ENCODE results near the gene TRAPPC2L.

TRAPPC2L gene, protein sequence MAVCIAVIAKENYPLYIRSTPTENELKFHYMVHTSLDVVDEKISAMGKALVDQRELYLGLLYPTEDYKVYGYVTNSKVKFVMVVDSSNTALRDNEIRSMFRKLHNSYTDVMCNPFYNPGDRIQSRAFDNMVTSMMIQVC

DNA sequence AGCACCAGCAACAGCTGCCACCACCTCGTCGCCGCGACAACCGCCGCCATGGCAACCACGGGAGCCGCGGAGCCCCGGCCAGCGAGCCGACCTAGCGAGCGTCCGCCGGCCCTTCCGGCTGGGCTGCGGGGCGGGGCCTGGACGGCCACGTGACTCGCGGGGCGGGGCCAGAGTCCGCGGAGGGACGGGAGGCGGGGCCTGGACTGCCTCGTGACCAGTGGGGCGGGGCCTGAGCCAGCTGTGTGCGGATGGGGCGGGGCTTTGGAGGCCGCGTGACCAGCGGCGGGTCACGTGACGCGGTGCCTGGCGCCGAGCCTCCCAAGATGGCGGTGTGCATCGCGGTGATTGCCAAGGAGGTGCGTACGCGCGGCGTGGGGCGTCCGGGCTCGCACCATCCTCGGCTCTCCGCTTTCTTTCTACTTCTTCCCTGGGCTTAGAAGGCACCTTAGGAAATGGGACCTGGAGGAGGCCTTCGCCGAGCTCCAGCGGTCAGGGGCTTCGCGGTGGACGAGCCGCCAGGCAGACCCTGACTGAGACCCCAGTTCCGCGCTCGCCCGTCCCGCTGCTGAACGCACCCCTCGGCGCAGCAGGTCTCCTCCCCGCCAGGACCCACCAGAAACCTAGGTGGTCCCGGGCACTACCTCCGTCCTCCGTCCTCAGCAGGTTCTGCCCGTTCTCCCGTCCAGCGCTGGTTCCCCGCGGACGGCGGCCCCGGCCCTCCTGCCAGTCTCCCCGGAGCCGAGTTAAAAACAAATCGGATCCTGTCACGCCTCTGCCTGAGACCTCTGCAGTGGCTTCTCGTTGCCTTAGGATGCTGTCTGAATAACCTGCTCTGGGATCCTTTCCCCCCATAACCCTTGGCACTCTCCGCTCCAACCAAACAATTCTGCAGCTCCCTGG is at the start of gene TRAPPC2L, which contains the start of gene GALNS:
TSS of gene TRAPPC2L (plus strand) at position 300 of the 900 bp plus-strand sequence. CDS start at position 324, 24 bp downstream.
TSS of gene GALNS (minus strand) at position 120 of the 900 bp plus-strand sequence. CDS start at position 50, 70 bp downstream.
- DNase-seq = peak; percentile 95

GRCh38 chr16:88807142-88807625 is 49.7 kb upstream of the TRAPPC2L start:
- DNase-seq = no peak

GRCh38 chr16:88807626-88808453 is 49.1 kb upstream of the TRAPPC2L start:
- no peak for DNase-seq

- DNase-seq = no peak
Observed at GRCh38 chr16:88809068-88809675, 47.8 kb upstream of the TRAPPC2L start.

DNA sequence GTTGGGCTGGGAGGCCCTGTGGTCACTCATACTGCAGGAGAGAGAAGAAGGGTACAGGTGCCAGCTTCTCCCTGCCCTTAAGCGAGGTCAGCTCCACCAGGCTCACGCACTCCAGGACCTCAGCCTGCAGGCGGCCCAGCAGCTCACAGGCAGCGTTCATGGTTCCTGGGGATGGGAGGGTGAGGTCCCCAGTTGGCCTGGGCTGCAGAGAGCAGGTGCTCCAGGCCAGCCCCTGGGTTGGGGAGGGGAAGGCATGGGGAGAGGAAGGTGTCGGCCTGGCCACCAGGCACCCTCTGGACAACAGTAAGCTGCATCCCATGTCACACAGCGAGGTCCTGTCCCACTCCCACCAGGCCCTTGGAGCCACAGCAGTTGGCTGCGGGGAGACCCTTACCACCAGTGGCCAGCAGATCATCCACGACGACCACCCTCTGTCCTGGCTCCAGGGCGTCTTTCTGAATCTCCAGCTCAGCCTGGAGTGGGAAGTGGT is 47.2 kb upstream of the TRAPPC2L start:
- no peak for DNase-seq

GRCh38 chr16:88810166-88810911 is 46.6 kb upstream of the TRAPPC2L start:
- no peak for DNase-seq

DNA sequence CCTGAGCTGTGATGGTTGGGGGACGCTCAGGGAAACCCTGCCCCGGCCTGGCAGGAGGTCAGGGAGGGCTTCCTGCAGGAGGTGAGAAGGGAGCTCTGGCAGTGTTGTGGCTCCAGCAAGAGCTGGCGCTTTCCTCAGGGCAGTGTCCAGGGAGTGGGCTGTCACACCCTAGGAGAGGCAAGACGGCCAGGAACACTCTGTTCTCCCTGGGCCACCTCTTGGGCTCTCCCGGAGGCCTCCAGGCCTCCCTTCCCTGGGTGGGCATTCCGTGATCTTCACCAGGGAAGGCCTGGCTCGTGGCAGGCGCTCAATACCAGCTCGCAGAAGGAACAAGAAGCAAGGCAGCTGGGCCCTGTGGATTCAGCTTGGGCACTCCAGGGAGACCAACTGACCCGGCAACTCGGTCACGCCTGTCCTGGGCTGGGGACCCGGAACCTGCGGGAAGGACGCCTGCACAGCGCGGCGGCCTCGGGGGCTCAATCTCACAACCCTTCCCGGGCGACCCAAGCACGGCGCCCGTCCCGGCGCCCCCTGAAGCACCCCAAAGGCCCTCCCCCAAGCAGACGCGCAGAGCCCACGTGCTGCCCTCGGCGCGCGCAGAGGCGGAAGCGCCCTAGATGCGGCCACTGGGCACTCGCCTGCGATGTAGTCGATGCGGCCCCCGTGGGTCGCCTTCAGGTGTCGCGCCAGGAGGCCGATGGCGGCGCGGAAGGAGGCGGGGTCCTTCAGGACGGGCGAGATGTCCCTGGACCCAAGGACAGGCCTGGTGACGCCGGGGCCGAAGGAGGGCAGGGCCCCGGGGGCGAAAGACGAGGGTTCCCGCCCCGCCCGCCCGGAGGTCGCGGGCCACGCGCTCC is 45.8 kb upstream of the TRAPPC2L start:
- DNase-seq = peak; percentile 79

DNA sequence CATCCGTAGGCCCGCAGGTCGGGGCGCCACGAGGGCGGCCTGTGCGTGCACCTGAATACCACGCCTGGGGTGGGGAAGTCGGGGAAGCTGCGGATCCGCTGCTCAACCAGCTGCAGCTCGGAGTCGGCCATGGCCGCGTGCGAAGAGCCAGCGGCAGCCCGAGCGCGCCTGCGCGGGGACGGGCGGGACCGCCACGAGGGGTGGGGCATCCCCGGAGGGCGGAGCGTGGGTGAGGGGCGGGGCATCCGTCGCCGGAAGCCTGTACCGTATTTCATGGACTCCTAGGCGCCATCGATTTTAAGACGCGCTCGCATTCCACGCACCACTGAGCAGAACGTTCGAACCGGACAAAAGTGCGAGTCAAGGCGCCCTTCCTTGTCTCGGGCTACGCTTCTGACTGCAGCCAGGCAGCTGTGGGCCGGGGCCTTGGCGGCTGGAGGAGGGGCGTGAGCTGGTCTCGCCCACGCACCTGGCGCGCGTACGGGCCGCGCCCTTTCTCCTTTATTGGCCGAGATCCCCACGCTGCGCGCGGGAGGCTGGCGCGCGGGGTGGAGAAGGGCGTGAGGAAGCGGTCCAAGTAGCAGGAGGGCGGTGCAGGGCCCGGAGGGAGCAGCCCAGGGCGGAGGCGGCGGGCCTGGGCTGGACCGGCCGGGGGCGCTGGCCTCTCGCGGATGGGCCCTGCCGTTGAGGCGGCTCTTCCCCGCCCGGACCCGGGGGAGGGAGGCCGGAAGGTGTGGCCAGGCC is 45.0 kb upstream of the TRAPPC2L start, which contains the start of gene APRT:
TSS of gene APRT (minus strand) at position 160 of the 744 bp plus-strand sequence. CDS start at position 131, 29 bp downstream.
- DNase-seq = peak; percentile 85

DNA sequence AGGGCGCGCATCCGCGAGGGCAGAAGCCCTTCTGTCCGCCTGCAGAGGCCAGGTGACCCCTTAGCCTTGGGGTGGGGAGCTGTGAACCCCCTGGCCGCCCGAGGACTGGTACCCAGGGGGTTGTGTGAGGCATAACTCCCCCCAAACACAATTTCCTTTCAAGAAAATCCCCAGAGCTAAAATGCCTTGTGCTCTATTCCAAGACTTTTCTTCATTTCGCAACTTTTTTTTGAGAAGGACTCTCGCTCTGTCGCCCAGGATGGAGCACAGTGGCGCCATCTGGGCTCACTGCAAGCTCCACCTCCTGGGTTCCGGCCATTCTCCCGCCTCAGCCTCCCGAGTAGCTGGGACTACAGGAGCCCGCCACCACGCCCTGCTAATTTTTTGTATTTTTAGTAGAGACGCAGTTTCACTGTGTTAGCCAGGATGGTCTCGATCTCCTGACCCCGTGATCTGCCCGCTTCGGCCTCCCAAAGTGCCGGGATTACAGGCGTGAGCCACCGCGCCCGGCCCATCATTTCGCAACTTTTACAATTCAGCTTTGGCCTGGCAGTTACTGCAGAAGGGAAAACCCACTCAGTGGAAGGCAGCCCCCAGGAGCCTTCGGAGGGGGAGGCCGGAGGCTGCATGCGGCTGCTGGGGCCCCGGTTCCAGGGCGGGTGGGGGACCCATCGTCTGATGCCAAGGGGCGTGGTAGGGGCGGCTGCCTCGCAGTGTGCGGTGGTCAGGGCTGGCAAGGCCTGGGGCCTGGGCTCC is 44.2 kb upstream of the TRAPPC2L start:
- DNase-seq = no peak

DNA sequence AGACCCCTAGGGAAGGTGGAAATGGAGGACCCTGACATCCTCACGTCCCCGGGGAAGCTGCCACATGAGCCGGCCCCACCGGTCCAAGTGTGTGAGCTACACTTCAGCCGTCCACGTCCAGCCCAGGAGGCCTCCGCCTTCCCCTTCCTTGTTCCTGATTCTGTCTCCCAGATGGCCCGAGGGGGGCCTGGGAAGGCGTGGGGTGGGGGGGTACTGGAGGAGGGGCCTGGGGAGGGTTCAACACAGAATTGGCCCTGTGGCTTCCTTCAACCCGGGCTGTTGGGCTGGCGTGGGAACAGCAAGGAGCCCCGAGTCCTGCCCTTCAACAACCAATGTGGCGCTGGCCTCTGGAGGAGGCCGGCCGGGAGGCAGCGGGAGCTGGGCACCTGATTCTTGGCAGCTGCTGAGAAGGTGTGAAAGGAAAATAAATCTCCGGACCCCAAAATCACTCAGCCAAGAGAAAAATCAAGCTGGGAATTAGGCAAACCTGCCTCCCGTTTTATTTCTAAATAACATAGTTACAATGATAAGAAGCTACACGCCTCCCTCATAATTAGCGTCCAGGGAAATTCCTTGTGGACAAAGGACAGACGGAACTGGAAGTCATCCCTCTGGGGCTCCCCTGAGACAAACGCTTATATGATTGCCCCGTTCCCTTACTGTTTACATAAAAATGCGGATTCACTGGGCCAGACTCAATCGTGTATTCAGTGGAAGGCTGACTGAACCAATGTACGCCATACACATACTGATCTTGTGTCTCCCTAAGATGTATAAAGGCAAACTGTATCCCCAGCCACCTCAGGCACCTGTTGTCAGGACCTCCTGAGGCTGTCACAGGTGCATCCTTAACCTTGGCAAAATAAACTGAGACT is 43.4 kb upstream of the TRAPPC2L start:
- DNase-seq = no peak

- DNase-seq = no peak
Observed at GRCh38 chr16:88814144-88814502, 42.8 kb upstream of the TRAPPC2L start.

GRCh38 chr16:88815227-88815626 is 41.7 kb upstream of the TRAPPC2L start:
- DNase-seq = no peak

GRCh38 chr16:88815901-88816589 is 40.9 kb upstream of the TRAPPC2L start:
- DNase-seq = peak; percentile 13

GRCh38 chr16:88816736-88817535 is 40.0 kb upstream of the TRAPPC2L start:
- no peak for DNase-seq

DNA sequence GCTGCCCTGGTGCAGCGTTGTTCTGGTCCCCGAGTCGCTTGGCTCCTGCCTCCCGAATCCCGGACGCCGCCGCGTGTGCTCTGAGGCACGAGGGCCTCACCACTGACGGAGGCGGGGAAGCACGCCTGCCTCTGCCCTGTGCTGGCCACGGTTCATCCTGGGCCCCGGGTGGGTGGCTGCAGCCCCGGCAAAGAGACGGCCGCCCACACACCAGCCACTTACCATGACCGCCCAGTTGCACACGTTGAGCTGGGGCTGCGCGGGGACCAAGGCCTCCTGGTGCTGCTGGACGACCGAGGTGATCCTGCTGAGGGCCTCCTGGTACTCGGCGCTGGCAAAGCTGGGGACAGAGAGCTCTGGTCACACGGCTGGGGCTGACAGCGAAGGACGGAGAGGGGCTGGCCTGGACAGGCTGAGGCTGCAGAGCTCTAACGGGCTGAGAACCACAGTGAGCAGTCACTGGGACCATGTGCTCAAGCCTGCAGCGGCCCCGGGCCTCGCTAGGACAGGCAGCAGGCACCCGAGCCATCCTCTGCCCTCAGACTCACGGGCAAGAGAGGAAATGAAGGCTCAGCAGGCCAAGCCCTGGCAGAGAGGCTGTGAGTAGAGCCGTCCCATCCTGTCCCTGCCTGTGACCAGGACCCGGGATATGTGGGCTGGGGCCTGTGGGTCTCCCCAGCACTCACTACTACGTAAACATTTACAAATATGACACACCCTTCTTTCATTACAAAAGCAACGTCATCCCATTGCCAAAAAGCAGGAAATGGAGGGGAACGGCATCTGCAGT is 38.9 kb upstream of the TRAPPC2L start:
- no peak for DNase-seq

GRCh38 chr16:88818575-88818874 is 38.4 kb upstream of the TRAPPC2L start:
- no peak for DNase-seq
